Thyroid gland (tissue), 4 donors: ENCODE measurements around the gene CAPN1. TPM values are rescaled to one million over a fixed set of nuclear protein-coding genes. Genes with fewer than 3 reads are reported as not detected.
A peak's percentile ranks its signal among the peaks of the same experiment; 100 is the strongest.

Experiments
- DNase-seq, 2 donors: peaks; one replicate each; pipeline ENCODE4 v3.0.0-alpha.2; 2019
- H3K27ac ChIP-seq, 3 donors: fragments of 200-600 bp; sonication (generic); 1 replicate in 2 of 3; 2 replicates in 1 of 3; pipeline ENCODE4 v1.5.1; 2016 to 2019; ENCODE audit warnings: mild to moderate bottlenecking in 1 of 3, moderate library complexity in 1 of 3
- H3K27me3 ChIP-seq: fragments of 200-600 bp; sonication (generic); one replicate; pipeline ENCODE4 v1.5.1; 2019
- H3K36me3 ChIP-seq, 2 donors: fragments of 200-600 bp; sonication (generic); one replicate each; pipeline ENCODE4 v1.5.1; 2016 to 2019
- H3K4me1 ChIP-seq, 2 donors: fragments of 200-600 bp; sonication (generic); one replicate each; pipeline ENCODE4 v1.5.1; 2017 to 2019
- H3K4me3 ChIP-seq, 3 donors: fragments of 200-600 bp; sonication (generic); replicated peaks in 1 of 3; 1 replicate in 2 of 3; 2 replicates in 1 of 3; pipeline ENCODE4 v1.5.1; 2016; ENCODE audit warnings: mild to moderate bottlenecking in 1 of 3
- H3K9me3 ChIP-seq: fragments of 200-600 bp; sonication (generic); one replicate; pipeline ENCODE4 v1.5.1; 2017
- POLR2A ChIP-seq, 2 donors: fragments of 450-650 bp; IDR thresholded peaks; one replicate each; pipeline ENCODE4 v1.6.1; 2017; ENCODE audit warnings: antibody characterized with exemption in 2 of 2, mild to moderate bottlenecking in 2 of 2, moderate library complexity in 1 of 2
- WGBS, 2 donors: methylation state at CpG; one replicate each; pipeline ENCODE4 v1.1.5; 2017; 5-methylcytosine and 5-hydroxymethylcytosine counted together
- intact Hi-C: fragments of 100-400 bp; cut with DNase I; formaldehyde crosslinking; loops from one replicate; pipeline ENCODE4 v1.15.1; 2023
- total RNA-seq, 4 donors: library from RNA; depleted of rRNA; stranded (reverse); fragments of >200 nt; gene quantifications; one replicate each; pipeline ENCODE4 v1.2.3, GENCODE V29; 2016
- TF ChIP-seq, protein P1 (sequence below), 6 experiments: fragments of 200-600 bp in 3 of 6; fragments of 450-650 bp in 3 of 6; sonication (generic) in 3 of 6; IDR thresholded peaks; one replicate each; pipeline ENCODE4 v1.5.1; 2016 to 2019; ENCODE audit warnings: antibody characterized with exemption in 6 of 6, mild to moderate bottlenecking in 2 of 6, inconsistent platforms in 1 of 6, moderate library complexity in 1 of 6

The CAPN1 gene
- total RNA-seq: 100 to 1,000 TPM; 265 to 519 (median 340) TPM

GRCh38 chr11:65181569-65182257 lies at the start of gene CAPN1:
TSS of gene CAPN1 (plus strand) at chr11:65181928. CDS start at chr11:65182702, 774 bp downstream.
- no peaks in the 10 kb centered on the region for H3K27me3 ChIP-seq
- DNase-seq: peak; percentile 77 to 80
- no peaks in the 10 kb centered on the region for H3K9me3 ChIP-seq
- WGBS, 2 donors: 0 to 1% methylated on average over 14 to 24 of the region's 43 CpGs
- H3K4me3 ChIP-seq: peak within 1 kb of the TSS; percentile 83 to 98 (median 83)
- TF ChIP-seq, protein P1, sequence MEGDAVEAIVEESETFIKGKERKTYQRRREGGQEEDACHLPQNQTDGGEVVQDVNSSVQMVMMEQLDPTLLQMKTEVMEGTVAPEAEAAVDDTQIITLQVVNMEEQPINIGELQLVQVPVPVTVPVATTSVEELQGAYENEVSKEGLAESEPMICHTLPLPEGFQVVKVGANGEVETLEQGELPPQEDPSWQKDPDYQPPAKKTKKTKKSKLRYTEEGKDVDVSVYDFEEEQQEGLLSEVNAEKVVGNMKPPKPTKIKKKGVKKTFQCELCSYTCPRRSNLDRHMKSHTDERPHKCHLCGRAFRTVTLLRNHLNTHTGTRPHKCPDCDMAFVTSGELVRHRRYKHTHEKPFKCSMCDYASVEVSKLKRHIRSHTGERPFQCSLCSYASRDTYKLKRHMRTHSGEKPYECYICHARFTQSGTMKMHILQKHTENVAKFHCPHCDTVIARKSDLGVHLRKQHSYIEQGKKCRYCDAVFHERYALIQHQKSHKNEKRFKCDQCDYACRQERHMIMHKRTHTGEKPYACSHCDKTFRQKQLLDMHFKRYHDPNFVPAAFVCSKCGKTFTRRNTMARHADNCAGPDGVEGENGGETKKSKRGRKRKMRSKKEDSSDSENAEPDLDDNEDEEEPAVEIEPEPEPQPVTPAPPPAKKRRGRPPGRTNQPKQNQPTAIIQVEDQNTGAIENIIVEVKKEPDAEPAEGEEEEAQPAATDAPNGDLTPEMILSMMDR (IDR thresholded peaks at IDR 0.05): no peak
- TF ChIP-seq POLR2A (IDR thresholded peaks at IDR 0.05): no peak
- peaks cover 30 to 39% of the 10 kb centered on the region in 2 donors for H3K4me1 ChIP-seq
- intact Hi-C loops: loop anchor here (5.0 kb wide), 2 partner anchors 49 to 69 kb away; partner anchors contain the start of genes SYVN1 and TM7SF2
- H3K36me3 ChIP-seq: peaks cover 11% of the 10 kb centered on the region in 2 donors
- peak within 1 kb of the TSS; percentile 74 to 99 (median 92) for H3K27ac ChIP-seq

GRCh38 chr11:65132238-65132987 lies 49.3 kb upstream of the CAPN1 start:
- peaks cover 51 to 55% of the 10 kb centered on the region in 2 donors for H3K36me3 ChIP-seq
- H3K9me3 ChIP-seq: no peaks in the 10 kb centered on the region
- intact Hi-C loops: loop anchor here (5.0 kb wide), 1 partner anchor 50 kb away; the partner anchor contains the start of gene CAPN1
- H3K27me3 ChIP-seq: no peaks in the 10 kb centered on the region
- no peak for DNase-seq
- H3K27ac ChIP-seq: no peak overlapping the region
- no peak for TF ChIP-seq POLR2A (IDR thresholded peaks at IDR 0.05)
- TF ChIP-seq, protein P1 (IDR thresholded peaks at IDR 0.05): no peak
- H3K4me3 ChIP-seq: no peak overlapping the region
- WGBS, 2 donors: 74 to 76% methylated on average over 7 to 9 of the region's 10 CpGs
- H3K4me1 ChIP-seq: peaks cover 23 to 27% of the 10 kb centered on the region in 2 donors

- no peak for TF ChIP-seq POLR2A (IDR thresholded peaks at IDR 0.05)
- TF ChIP-seq, protein P1 (IDR thresholded peaks at IDR 0.05): no peak
- Histone ChIP-seq H3K27ac (peak overlapping the region in 1 of 3 donors; percentile 96), H3K4me1 (peaks cover 24 to 29% of the 10 kb centered on the region in 2 donors), H3K9me3 (no peaks in the 10 kb centered on the region), H3K27me3 (no peaks in the 10 kb centered on the region), H3K4me3 (peak overlapping the region; percentile 50 to 90 (median 66)), H3K36me3 (peaks cover 44 to 48% of the 10 kb centered on the region in 2 donors)
- 40 to 44% methylated on average over 18 of the region's 18 CpGs for WGBS, 2 donors
- intact Hi-C loops: loop anchor here (5.0 kb wide), 1 partner anchor 49 kb away; the partner anchor contains the start of gene CAPN1
- DNase-seq: peak; percentile 77 to 81
Measured at GRCh38 chr11:65132988-65133700, 48.6 kb upstream of the CAPN1 start.

- Histone ChIP-seq H3K27ac (peak overlapping the region; percentile 94 to 98 (median 96)), H3K36me3 (peaks cover 38 to 42% of the 10 kb centered on the region in 2 donors), H3K27me3 (no peaks in the 10 kb centered on the region), H3K9me3 (no peaks in the 10 kb centered on the region), H3K4me1 (peaks cover 24 to 29% of the 10 kb centered on the region in 2 donors), H3K4me3 (peak overlapping the region; percentile 50 to 90 (median 66))
- peak in 1 of 2 donors; percentile 41 for DNase-seq
- TF ChIP-seq, protein P1 (IDR thresholded peaks at IDR 0.05): no peak
- no peak for TF ChIP-seq POLR2A (IDR thresholded peaks at IDR 0.05)
- intact Hi-C loops: loop anchor here (5.0 kb wide), 1 partner anchor 49 kb away; the partner anchor contains the start of gene CAPN1
- WGBS, 2 donors: 1 to 2% methylated on average over 20 of the region's 20 CpGs
Measured at GRCh38 chr11:65133724-65134123, 48.0 kb upstream of the CAPN1 start.
